C4-2B (cell line): Measurements from ENCODE around the gene GFPT2.

Source experiments
- ZFX ChIP-seq: fragments of 450-650 bp; IDR thresholded peaks from 2 replicates; pipeline ENCODE4 v1.6.1; 2017
- TF ChIP-seq, protein P1 (sequence below): fragments of 450-650 bp; conservative IDR thresholded peaks from 2 replicates; pipeline ENCODE4 v1.5.1; 2017; ENCODE audit warnings: mild to moderate bottlenecking

DNA sequence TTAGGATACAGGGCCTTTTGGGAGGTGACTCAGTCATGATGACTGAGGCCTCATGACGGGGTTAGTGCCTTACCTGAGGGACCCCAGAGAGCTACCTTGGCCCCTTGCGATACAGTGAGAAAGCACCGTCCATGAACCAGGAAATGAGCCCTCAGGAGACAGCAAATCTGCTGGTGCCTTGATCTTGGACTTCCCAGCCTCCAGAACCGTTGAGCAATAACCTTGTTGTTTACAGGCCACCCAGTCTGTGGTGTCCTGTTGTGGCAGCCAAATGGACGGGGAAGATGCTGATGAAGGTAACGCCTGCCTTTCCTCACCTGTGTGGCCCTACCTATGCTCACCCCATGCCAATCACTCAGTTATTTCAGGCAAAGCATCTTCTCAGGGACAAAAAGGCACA is 5.6 kb upstream of the GFPT2 start:
- TF ChIP-seq, protein P1, sequence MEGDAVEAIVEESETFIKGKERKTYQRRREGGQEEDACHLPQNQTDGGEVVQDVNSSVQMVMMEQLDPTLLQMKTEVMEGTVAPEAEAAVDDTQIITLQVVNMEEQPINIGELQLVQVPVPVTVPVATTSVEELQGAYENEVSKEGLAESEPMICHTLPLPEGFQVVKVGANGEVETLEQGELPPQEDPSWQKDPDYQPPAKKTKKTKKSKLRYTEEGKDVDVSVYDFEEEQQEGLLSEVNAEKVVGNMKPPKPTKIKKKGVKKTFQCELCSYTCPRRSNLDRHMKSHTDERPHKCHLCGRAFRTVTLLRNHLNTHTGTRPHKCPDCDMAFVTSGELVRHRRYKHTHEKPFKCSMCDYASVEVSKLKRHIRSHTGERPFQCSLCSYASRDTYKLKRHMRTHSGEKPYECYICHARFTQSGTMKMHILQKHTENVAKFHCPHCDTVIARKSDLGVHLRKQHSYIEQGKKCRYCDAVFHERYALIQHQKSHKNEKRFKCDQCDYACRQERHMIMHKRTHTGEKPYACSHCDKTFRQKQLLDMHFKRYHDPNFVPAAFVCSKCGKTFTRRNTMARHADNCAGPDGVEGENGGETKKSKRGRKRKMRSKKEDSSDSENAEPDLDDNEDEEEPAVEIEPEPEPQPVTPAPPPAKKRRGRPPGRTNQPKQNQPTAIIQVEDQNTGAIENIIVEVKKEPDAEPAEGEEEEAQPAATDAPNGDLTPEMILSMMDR = no peak
- TF ChIP-seq ZFX = no peak
